Mucosa of descending colon (tissue), 3 donors: ENCODE measurements around the gene GTF2IRD1. TPM values are rescaled to one million over a fixed set of nuclear protein-coding genes. Genes with fewer than 3 reads are reported as not detected.

Experiments used
- ATAC-seq: fragments of 200-7000 bp; cut with Tn5 transposase; one replicate; pipeline ENCODE4 v1.9.1; 2020; ENCODE audit warnings: mild to moderate bottlenecking, moderate library complexity
- DNase-seq, 3 donors: peaks; one replicate each; pipeline ENCODE4 v3.0.0-alpha.2; 2020
- H3K36me3 ChIP-seq: fragments of 200-600 bp; one replicate; pipeline ENCODE4 v1.8.0; 2021; ENCODE audit warnings: low read depth, mild to moderate bottlenecking
- H3K4me1 ChIP-seq: fragments of 200-600 bp; one replicate; pipeline ENCODE4 v1.8.0; 2021; ENCODE audit warnings: low read depth, mild to moderate bottlenecking
- H3K4me3 ChIP-seq: fragments of 200-600 bp; one replicate; pipeline ENCODE4 v1.8.0; 2021; ENCODE audit warnings: mild to moderate bottlenecking
- H3K9me3 ChIP-seq: fragments of 200-600 bp; one replicate; pipeline ENCODE4 v1.8.0; 2021; ENCODE audit warnings: mild to moderate bottlenecking
- intact Hi-C, 2 donors: fragments of 100-400 bp; cut with DNase I in 1 of 2; cut with micrococcal nuclease in 1 of 2; formaldehyde crosslinking; loops; one replicate each; pipeline versions ENCODE4 v1.11.0 to v1.11.1; 2022; cut with DNase I, micrococcal nuclease
- total RNA-seq, 3 donors: library from RNA; stranded (reverse); fragmentation: NEBNext Ultra II Directional in 2 of 3; extraction: Animal tissue kit (Norgen Biotek cat#: 25700) in 2 of 3; gene quantifications; one replicate each; pipeline versions ENCODE4 v1.2.1 to v1.2.4, GENCODE V29; 2021 to 2023
- TF ChIP-seq, protein P1 (sequence below): fragments of 200-600 bp; IDR thresholded peaks from one replicate; pipeline ENCODE4 v1.8.0; 2022; ENCODE audit warnings: antibody characterized with exemption, mild to moderate bottlenecking
- donor health status: DM: no; HTN: no; CAD: no; lungs with moderate emphysema.
- donor health status: DM: no; HTN: no; CAD: no.
- donor health status: DM: no; HTN: yes; CAD: no.

GTF2IRD1 gene
- total RNA-seq, 3 donors from 2014 or later = 10.5 to 30.7 (median 12.7) TPM

DNA sequence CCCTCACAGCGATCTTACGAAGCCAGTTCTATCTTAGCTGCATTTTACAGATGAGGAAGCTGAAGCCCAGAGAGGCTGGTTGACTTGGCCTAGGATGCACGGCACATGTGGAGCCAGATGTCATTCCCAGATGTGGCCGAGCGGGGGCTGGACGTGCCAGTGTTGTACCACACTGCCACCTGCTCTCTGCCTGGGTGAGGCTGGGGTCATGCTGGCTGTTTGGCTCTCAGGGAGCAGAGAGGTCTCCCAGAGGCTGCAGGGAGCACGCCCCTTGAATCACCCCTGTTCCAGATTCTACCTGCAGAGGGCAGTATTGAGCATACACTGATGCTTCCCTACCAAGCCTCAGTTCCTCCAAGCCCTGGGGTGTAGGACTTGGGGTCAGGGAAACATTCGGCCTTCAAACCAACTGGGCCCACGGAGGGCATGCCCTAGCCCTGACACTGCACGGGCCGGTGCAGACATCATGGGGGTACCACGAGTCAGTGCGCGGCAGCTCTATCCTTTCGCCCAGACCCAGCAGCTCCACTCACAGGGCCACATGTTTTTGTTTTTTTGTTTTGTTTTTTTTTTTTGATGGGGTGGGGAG is 3.8 kb upstream of the GTF2IRD1 start:
- intact Hi-C loops = loop anchor here (10.0 kb wide), 2 partner anchors 85 to 95 kb away; no protein-coding TSS in a partner anchor
- TF ChIP-seq, protein P1, sequence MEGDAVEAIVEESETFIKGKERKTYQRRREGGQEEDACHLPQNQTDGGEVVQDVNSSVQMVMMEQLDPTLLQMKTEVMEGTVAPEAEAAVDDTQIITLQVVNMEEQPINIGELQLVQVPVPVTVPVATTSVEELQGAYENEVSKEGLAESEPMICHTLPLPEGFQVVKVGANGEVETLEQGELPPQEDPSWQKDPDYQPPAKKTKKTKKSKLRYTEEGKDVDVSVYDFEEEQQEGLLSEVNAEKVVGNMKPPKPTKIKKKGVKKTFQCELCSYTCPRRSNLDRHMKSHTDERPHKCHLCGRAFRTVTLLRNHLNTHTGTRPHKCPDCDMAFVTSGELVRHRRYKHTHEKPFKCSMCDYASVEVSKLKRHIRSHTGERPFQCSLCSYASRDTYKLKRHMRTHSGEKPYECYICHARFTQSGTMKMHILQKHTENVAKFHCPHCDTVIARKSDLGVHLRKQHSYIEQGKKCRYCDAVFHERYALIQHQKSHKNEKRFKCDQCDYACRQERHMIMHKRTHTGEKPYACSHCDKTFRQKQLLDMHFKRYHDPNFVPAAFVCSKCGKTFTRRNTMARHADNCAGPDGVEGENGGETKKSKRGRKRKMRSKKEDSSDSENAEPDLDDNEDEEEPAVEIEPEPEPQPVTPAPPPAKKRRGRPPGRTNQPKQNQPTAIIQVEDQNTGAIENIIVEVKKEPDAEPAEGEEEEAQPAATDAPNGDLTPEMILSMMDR = peak; percentile 74
- Histone ChIP-seq H3K36me3 (no peaks in the 10 kb centered on the region), H3K4me3 (no peak overlapping the region), H3K4me1 (peaks cover 19% of the 10 kb centered on the region), H3K9me3 (no peaks in the 10 kb centered on the region)
- ATAC-seq (peak; percentile 39), DNase-seq (peak in 2 of 3 donors; percentile 44 to 88)

DNA sequence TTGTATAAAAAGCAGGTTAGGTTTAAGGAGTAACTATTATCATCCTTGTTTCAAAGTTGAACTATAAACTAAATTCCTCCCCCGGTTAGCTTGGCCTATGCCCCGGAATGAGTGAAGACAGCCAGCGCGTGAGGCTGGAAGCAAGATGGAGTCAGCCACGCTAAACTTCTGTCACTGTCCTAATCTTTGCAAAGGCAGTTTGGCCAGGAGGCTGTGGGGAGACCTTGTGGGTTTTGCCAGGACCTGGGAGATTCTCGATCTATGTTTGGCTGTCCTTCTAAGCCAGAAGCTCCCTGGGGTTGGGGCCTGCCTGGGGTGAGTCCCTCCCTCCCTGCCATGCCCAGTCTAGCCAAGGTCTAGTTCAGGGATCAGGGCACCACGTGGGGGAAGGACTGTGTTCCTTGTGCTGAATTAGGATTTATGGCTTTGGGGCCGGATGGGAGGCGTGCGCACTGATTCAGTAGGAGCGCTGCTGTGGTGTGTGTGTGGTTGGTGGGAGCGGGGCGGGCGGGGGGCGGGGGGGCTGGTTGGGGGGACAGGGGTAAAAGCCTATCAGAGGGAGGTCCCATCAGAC is 871 bp upstream of the GTF2IRD1 start:
- H3K4me3 ChIP-seq = no peak overlapping the region
- TF ChIP-seq, protein P1 = no peak
- peak; percentile 64 for ATAC-seq
- H3K36me3 ChIP-seq = no peaks in the 10 kb centered on the region
- H3K4me1 ChIP-seq = peaks cover 24% of the 10 kb centered on the region
- DNase-seq = peak; percentile 68 to 72 (median 71)
- H3K9me3 ChIP-seq = no peaks in the 10 kb centered on the region
- intact Hi-C loops = loop anchor here in 1 of 2 donors (10.0 kb wide), 1 partner anchor 92 kb away; no protein-coding TSS in a partner anchor

DNA sequence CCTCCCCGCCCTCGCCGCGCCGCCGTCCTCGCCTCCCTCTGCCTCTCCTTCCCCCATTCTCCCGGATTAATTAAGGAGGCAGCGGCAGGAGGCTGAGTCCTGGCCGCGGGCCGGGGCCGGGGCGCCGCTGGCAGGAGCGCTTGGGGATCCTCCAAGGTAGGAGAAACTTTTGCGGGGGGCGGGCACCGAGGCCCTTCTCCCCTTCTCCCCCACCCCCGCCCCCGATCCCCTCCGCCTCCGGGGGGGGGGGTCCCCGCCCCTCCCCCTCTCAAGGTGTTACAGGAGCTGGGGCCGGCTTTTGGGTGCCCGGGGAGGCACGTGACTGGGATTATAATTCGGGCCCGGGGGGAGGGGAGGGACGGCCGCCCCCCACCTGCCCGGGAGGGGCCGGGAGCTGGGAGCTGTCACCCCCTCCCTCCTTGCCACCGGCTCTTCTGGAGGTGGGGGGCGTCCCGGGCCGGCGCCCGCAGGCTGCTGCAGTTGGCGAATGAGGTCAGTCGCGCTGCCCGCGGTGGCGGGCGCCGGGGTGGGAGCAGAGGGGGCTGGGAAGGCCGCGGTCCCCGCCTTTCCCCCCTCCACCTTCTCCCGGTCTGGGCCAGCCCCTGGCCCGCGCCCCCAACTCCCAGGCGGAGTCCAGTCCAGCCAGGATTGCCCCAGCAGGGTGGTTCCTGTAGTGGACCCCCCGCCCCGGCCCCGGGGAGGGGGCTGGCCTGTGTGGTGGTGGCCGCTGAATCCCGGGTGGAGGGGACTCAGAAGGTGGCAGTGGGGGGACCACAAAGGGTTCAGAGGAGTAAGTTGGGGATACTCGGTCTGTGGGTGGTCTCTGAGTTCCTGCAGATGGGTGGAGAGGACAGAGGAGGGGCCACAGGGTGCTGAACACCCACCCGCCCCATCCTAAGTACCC is 567 bp downstream of the GTF2IRD1 start:
- peaks cover 24% of the 10 kb centered on the region for H3K4me1 ChIP-seq
- no peaks in the 10 kb centered on the region for H3K9me3 ChIP-seq
- H3K36me3 ChIP-seq = no peaks in the 10 kb centered on the region
- no peak for ATAC-seq
- intact Hi-C loops = loop anchor here in 1 of 2 donors (10.0 kb wide), 1 partner anchor 91 kb away; no protein-coding TSS in a partner anchor
- peak overlapping the region; percentile 48 for H3K4me3 ChIP-seq
- peak in 2 of 3 donors; percentile 60 to 61 for DNase-seq
- TF ChIP-seq, protein P1 = no peak

DNA sequence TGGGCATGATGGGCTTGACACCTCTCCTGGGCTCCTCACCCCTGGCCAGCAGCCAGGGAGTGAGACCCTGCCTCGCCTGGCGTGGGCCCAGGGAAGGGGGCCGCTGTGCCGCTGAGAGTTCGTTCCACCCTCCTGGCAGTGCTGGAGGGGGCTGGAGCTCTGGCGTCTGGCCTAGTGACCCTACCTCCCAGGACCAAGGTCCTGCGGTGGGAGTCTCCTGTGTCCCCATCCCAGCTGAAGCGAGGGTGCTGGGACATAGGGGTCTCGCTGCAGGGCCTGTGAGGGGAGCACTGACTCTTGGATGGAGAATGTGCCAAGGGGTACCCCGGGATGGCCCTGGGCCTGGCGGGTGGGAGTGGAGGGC is 1.2 kb downstream of the GTF2IRD1 start:
- H3K4me3 ChIP-seq = no peak overlapping the region
- H3K4me1 ChIP-seq = peaks cover 24% of the 10 kb centered on the region
- intact Hi-C loops = loop anchor here in 1 of 2 donors (10.0 kb wide), 1 partner anchor 90 kb away; no protein-coding TSS in a partner anchor
- peak in 2 of 3 donors; percentile 52 to 56 for DNase-seq
- ATAC-seq = no peak
- H3K36me3 ChIP-seq = no peaks in the 10 kb centered on the region
- no peaks in the 10 kb centered on the region for H3K9me3 ChIP-seq
- TF ChIP-seq, protein P1 = no peak

DNA sequence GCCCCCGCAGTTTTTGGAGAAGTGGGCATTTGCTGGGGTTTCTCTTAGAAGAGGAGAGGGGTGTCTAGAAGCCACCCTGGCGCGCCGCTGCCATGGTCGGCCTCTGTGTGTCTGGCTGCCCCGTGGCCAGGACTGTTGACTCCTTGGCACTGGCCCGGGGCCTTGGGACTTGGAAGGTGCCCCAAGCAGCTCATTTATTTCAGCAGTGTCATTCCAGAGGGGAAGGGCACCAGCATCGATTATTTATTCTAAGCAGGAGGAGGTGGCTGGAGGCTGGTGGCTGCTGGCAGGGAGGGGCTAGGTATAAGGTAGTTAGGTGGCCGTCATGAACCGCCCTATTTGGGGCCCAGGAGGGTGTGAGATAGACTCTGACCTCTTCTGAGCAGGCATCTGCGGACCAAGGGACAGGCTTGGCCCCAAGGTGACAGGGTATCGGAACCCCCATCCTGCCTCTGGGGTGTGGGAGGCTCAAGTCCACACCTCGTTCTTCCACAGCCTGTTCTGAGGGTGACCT is 1.6 kb downstream of the GTF2IRD1 start:
- peaks cover 24% of the 10 kb centered on the region for H3K4me1 ChIP-seq
- no peaks in the 10 kb centered on the region for H3K9me3 ChIP-seq
- ATAC-seq (peak; percentile 62), DNase-seq (peak; percentile 49 to 79 (median 64))
- H3K36me3 ChIP-seq = no peaks in the 10 kb centered on the region
- H3K4me3 ChIP-seq = no peak overlapping the region
- intact Hi-C loops = loop anchor here in 1 of 2 donors (10.0 kb wide), 1 partner anchor 89 kb away; no protein-coding TSS in a partner anchor
- TF ChIP-seq, protein P1 = no peak
